HTR-8/SVneo (cell line): ENCODE data around the gene BAIAP2L1.
A peak's percentile ranks its signal among the peaks of the same experiment; 100 is the strongest.
"Not testable (repeated sequence)": the region's sequence is repeated elsewhere in the genome, so short reads cannot be mapped to it uniquely, and the experiment has no call there.

Experiments
- DNase-seq: peaks from one replicate; pipeline ENCODE4 v3.0.0; 2011; ENCODE audit warnings: low spot score, mixed read lengths; ENCODE audit not compliant: insufficient read length
- FAIRE-seq: peaks from 2 replicates; lab custom pipeline; 2011; peaks lifted over from hg19 to GRCh38; lab: Jason Lieb, UNC

The BAIAP2L1 gene

DNA sequence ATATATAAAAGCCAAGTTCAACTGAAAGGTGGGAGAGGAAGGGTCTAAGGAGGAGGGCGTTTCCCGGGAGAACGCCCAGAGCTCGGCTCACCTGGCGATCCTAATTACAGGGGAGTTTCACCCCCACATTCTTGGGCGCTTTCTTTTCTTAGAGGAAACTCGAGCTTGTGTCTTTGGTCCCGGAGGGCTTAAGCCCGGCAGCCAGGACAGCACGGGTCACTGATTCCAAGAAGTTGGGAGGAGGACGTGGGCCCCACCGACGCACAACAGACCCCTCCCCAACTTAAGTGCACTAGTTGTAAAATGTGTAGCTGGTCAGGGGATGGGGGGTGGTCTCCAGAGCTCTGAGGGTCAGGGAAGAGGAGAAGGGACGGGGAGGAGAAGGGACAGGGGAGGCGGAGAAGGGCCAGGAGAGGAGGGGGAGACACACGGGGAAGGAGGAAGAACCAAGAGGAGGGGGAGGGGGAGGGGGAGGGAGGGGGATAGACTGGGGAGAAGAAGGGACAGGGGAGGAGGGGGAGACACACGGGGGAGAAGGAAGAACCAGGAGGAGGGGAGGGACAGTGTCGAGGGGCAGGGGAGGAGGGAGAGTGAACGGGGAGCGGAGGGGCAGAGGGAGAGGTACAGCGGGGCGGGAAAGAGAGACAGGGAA, 874 bp downstream of the BAIAP2L1 start:
- DNase-seq: peak; percentile 33
- no peak for FAIRE-seq

DNA sequence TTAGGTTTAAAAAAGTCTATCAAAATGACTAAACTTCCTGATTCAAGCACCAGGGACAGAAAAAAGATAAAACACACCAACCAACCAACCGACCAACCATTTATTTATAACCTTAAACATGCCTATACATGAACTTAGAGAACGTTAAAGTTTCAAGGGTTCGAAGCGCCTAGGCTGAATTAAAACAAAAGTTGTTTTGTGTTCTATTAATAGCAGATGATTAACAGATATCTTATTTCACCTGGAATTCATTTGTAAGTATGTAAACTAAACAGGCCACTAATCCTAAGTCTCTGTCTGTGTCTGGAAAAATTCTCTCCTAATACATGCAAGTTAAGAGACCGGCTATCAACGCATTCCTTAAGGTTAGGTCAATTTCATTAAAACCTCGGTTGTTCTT, 1.4 kb downstream of the BAIAP2L1 start:
- no peak for DNase-seq
- FAIRE-seq: no peak

DNA sequence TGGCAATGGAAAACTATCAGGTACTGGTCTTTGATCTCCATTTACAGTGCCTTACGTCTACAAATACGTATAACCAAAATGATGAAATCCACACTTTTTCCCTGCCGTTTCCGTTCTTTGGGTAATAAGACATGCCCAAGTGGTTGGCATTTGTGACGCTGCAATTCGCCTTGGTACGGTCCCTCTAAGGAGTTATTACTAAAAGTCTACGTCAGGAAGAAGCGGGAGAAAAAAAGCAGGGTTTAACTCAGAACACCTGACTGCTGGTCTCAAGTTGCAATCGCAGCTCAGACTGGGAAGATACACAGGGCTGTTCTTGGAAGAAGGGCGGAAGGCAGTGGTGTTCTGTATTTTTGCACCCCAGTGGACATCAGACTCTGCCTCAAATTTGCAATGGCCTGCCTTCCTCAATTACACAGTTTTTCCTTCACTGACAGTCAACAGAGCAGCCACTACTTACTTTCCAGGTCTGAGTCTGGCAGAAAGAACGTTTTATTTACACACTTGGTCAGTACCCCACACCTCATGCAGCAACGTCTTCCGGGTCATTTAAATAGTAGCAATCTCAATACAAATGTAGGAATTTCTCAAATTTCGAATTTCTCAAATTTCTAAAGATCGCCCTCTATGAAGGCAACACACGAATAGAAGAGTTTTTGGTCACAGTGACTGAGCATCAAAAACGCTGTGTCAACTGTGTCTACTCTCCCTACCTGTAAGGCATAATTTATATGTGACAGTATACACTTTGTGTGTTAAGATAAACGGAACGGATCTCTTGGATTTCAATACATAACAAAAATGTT, 2.1 kb downstream of the BAIAP2L1 start:
- no peak for DNase-seq
- no peak for FAIRE-seq

DNA sequence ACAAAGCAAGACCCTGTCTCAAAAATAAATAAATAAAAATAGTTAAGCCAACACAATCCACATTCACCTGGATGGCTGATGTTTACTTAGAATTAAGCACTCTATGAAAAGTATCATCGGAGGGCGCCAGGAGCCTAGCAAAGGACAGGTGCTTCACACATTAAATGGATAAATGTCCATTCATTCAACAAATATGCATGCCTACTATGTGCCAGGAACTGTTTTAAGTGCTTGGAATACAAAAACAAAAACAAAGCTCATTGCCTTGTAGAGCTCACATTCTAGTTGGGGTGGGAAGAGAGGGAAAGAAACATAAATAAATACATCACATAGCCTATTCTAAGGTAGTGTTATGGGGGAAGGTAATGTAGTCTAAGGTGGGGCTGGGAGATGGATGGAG, 4.1 kb downstream of the BAIAP2L1 start:
- DNase-seq (no peak), FAIRE-seq (no peak)

DNA sequence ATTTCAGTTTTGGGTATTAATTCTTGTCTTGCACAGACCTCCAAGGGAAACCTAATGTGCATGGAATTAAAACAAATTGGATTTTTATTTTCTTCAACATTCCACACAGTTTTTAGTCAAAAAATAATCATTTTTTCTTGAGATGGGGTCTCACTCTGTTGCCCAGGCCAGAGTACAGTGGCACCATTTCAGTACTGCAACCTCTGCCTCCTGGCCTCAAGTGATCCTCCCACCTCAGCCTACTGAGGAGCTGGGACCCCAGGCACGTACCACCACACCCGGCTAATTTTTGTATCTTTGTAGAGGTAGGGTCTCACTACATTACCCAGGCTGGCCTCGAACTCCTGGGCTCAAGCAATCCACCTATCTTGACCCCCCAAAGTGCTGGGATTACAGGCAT, 4.9 kb downstream of the BAIAP2L1 start:
- DNase-seq: no peak
- no peak for FAIRE-seq

DNA sequence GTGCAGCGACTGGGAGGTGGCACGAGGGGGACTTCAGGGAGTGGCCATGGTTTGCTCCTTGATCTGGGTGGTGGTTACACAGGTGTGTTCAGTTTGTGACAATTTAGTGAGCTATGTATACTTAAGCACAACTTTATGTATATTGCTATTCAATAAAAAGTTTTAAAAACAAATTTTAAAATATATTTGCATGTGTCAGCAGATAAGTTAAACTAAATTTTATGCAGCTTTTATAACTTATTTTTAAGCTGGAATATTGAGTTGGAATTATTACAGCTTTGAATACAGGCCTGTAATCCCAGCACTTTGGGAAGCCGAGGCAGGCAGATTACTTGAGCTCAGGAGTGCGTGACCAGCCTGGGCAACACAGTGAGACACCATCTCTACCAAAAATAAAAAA, 5.4 kb downstream of the BAIAP2L1 start:
- FAIRE-seq (no peak), DNase-seq (no peak)

DNA sequence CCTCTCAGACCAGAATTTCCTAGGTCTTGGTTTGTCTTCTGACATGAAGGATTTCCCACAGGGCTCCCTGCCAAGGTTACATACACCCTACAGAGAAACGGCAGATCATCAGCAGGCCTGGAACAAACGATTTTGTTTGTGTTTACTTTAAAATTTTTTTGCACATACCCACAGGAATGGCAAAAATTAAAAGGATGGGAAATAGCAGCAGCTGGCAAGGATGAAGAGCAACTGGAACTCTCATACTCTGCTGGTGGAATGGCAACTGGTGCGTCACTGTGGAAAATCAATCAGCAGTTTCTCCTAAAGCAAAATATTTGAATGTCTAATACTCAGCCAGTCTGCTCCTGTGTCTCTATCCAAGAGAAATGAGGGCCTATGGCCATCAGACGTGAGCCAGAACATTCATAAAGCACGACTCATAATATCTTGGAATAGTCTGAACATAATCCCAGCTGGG, 6.5 kb downstream of the BAIAP2L1 start:
- FAIRE-seq (no peak), DNase-seq (peak; percentile 41)

DNA sequence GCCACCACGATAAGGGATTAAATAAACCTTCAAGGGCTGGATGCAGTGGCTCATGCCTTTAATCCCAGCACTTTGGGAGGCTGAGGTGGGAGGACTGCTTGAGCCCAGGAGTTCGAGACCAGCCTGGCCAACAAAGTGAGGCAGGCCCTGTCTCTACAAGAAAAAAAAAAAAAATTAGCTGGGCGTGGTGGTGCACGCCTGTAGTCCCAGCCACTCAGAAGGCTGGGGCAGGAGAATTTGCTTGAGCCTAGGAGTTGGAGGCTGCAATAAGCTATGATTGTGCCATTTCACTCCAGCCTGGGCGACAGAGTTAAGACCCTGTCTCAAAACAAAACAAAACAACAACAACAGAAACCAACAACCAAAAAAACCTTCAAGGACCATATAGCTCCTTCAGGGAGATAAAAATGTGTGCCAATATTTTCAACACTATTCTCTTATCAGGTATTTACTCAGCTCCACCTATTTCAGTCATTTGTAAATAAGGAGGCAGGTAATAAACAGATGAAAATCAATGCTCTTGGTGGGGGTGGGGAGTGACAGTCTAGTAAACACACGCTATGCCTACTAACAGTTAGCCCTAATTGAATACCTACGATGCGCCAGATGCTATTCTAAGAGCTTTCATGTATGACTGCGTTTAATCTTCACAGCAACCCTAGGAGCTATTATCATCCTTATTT, 13.2 kb downstream of the BAIAP2L1 start:
- FAIRE-seq (no peak), DNase-seq (no peak)

DNA sequence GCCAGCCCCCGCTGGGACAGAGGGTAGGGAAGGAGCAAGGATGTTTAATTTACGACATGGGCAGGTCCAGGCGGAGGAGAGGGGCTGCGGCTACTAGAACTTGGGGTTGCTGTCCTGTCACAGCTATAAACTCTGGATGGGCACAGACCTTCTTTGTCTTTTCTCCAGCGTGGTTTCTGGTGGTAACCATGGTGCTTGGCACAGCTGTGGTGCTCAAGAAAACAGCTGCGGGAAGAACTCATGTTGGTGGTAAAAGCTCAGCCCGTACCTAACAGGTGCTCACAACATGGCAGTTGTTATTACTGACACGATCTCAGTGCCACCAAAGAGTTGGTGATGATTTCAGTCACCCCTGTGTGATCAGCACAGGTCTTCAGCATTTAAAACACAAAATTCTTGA, 13.8 kb downstream of the BAIAP2L1 start:
- FAIRE-seq (no peak), DNase-seq (no peak)

DNA sequence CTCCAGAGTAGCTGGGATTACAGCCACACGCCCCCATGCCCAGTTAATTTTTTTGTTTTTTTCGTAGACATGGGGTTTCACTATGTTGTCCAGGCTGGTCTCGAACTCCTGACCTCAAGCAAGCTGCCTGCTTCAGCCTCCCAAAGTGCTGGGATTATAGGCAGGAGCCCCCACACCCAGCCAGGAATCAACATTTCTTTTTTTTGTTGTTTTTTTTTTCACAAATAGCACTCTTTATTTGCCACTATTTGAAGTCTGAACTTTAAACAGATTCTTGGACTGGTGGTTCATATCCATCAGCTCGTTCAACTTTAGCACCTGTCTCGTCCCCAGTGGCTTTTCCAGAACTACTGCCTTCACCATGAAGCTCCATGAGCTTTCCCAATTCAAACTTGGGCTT, 15.4 kb downstream of the BAIAP2L1 start:
- FAIRE-seq, DNase-seq: not testable (repeated sequence)

DNA sequence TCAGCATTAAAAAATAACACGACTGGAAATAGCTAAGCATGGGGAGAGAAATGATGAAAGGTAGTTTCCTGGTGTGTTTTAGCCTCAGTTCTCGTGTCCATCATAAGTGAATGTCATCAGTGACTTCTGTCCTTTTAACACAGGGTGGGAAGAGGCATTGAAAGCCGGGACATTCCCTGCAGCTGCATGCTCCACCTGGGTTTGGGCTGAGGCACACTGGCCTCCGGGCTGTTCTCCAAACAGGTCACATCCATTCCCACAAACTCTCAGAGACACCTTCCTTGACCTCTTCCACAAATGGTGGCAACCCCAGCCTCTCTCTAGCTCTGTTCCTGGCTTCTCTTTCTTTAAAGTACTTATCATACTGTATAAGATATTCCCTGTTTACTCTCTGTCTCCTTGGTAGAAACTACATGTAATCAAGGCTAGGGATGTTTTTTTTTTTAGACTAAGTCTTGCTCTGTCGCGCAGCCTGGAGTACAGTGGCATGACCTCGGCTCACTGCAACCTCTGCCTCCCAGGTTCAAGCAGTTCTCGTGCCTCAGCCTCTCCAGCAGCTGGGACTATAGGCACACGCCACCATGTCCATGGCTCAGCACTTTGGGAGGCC, 22.6 kb downstream of the BAIAP2L1 start:
- no peak for FAIRE-seq
- no peak for DNase-seq

DNA sequence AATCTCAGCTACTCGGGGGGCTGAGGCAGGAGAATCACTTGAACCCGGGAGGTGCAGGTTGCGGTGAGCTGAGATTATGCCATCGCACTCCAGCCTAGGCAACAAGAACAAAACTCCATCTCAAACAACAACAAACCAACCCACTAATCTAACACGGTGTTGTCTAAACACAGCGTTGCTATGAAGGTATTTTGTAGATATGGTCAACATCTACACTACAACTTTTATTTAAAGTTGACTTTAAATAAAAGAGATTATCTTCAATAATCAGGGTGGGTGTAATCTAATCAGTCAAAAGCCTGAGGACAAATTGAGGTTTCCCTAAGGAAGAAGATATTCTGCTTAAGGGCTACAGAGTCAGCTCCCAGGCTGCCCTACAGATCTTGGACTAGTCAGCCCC, 24.2 kb downstream of the BAIAP2L1 start:
- DNase-seq: no peak
- no peak for FAIRE-seq

DNA sequence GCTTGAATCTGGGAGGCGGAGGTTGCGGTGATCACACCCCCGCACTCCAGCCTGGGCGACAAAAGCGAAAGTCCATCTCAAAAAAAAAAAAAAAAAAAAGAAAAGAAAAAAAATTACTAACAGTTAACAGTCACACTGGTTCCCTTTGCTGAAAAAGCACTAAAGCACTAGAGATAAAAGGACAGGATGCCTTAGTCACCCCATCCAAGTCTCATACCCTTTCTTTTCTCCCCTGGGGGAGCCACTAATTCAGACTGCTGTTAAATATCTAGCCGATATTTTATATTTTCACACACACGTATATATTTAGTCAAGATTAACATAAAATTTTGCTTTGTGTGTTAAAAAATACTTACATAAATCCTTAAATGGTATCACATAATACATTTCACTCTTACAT, 25.2 kb downstream of the BAIAP2L1 start:
- DNase-seq (no peak), FAIRE-seq (no peak)

DNA sequence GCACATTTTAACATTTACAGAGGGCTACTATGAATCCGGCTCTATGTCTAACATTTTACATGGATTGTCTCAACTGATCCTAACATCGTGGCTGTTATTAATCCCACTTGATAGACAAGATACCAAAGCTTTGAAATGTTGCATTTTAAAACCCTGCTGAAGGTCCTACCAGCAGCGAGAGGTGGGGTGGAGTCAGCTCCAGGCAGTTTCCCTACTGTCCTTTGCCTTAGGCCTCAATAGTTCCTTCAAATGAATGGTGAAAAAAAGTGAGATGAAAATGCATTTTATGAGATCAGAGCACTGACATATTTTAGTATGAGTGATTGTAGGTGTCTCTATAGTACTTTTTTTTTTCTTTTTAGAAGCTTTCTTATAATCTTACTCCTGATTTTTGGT, 26.6 kb downstream of the BAIAP2L1 start:
- DNase-seq (no peak), FAIRE-seq (no peak)

DNA sequence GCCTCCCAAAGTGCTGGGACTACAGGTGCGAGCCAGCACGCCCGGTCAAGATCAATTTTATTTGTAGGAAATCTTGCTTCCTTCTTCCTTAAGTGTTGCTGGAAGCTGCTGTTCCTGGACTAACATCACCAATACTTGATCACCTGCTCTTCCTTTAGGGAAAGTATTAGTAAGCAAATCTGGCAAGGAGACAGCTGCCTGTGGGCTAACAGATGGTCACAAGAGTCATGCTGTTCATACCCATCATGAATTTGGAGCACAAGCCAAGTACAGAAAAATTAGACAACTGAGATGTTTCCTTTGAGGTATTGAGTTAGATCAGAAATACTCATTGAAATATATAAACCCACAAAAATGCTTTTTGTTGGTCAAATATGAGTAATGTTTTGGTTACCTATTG, 27.9 kb downstream of the BAIAP2L1 start:
- DNase-seq (peak; percentile 25), FAIRE-seq (no peak)

DNA sequence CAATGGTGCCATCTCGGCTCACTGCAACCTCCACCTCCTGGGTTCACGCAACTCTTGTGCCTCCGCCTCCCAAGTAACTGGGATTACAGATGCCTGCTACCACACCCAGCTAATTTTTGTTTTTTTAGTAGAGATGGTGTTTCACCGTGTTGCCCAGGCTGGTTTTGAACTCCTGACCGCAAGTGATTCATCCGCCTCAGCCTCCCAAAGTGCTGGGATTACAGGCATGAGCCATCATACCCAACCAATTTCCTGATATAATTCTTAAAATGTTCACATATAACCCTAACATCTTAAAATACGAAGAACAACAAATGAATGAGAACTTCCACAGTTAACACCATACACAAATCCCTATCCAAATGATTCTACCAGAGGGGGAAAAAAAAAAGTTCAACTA, 31.2 kb downstream of the BAIAP2L1 start:
- DNase-seq: no peak
- FAIRE-seq: no peak

DNA sequence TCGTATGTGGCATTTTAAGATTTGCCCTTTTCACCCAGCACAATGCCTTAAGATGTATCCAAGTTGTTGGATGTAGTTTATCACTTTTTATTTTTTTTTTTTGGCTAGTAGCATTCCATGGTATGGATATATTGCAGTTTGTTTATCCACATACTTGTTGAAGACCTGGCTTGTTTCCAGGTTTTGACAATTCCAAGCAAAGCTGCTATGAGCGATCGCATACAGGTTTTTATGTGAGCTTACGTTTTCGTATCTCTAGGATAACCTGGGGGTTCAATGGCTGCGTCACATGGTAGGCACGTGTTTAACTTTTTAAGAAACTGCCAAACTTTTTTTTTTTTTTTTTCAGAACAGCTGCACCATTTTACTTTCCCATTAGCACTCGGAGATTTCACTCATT, 32.2 kb downstream of the BAIAP2L1 start:
- DNase-seq (no peak), FAIRE-seq (no peak)

DNA sequence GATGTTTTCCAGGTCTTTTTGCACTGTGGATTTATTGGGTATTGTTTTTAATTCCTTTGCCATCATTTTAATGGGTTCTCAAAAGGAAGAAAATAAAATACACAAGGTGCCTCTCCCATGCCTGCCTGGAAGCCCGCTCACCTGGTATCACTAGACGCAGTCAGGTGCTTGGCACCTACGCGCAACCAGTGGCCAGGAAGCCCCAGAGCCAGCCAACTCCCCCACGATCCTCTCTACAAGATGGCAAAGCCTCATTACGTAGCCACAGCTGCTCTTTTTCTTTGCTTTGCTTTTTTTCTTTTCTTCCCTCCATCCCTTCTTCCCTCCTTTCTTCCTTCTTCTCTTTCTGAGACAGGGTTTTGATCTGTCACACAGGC, 34.3 kb downstream of the BAIAP2L1 start:
- FAIRE-seq (no peak), DNase-seq (no peak)

DNA sequence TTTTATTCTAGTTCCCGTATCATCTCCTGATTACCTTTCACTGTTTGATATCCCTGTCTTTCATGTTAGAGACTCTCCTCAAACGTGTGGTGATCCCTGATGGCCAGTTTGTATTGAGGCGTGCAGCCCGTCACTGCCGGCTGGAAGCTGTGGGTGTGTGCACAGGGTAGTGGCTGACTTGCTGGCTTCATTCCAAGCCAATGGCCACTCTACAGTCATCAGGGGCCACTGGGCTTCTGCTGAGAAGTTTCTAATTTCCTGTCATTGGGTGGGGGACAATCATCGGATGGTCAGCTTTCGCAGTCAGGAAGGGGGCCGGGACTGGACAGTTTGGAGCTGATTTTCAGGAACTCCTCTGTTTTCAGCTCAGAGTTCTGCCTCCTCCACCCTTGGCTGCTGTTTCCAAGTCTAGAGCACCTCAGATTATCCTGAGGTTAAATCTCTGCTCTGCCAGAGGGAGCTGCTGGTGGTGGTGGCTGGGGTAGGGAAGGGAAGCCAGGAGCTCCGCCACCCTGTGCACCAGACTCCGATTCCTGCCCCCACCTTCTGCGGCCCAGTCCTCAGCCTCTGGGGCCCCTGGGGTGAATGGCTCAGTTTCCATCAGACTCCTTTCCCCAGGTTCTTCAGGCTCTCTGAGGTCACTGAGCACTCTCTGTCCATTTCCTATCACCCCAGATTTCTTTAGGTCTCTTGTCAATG, 34.9 kb downstream of the BAIAP2L1 start:
- no peak for FAIRE-seq
- DNase-seq: no peak

DNA sequence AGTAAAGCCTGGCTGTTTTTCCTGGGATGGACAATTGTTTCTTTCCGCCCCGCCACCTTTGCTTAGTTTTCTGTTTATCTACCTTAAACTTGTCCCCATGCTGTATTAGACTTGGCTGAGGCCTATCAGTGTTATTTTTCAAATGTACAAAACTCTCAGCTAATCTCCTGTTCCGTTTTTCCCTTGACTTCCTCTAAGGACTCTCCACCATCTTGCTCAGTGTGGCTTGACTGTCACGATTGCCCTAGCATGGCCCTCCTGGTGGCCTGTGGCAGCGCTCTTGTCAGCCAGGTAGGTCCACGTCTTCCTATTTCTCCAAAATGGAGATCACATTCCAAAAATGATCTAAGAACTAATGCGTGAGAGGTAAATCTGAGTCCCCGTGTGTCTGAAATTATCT, 36.7 kb downstream of the BAIAP2L1 start:
- FAIRE-seq (no peak), DNase-seq (no peak)
